Nephron progenitor cell (in vitro differentiated cells): ENCODE results near the gene ZNF678.
"Not testable (repeated sequence)": the region's sequence is repeated elsewhere in the genome, so short reads cannot be mapped to it uniquely, and the experiment has no call there.

Source experiments
- DNase-seq: peaks from one replicate; pipeline ENCODE4 v3.0.0; 2021
- H3K27ac Mint-ChIP-seq: 2 replicates; pipeline ENCODE4 v1.8.0; 2021; ENCODE audit warnings: mild to moderate bottlenecking, moderate library complexity, mixed read lengths
- H3K27me3 Mint-ChIP-seq: 2 replicates; pipeline ENCODE4 v1.8.0; 2021; ENCODE audit warnings: mild to moderate bottlenecking, low read depth, mixed read lengths; ENCODE audit not compliant: poor library complexity
- H3K36me3 Mint-ChIP-seq: 2 replicates; pipeline ENCODE4 v1.8.0; 2021; ENCODE audit warnings: low read depth, mixed read lengths
- H3K4me1 Mint-ChIP-seq: 2 replicates; pipeline ENCODE4 v1.8.0; 2021; ENCODE audit warnings: mixed read lengths
- H3K4me3 Mint-ChIP-seq: 2 replicates; pipeline ENCODE4 v1.8.0; 2021; ENCODE audit warnings: mild to moderate bottlenecking, moderate library complexity, mixed read lengths
- H3K9me3 Mint-ChIP-seq: 2 replicates; pipeline ENCODE4 v1.8.0; 2021; ENCODE audit warnings: mild to moderate bottlenecking, moderate library complexity, mixed read lengths
- CTCF ChIP-seq: fragments of 200-600 bp; sonication (generic); IDR thresholded peaks from 2 replicates; pipeline ENCODE4 v1.5.0; 2021; ENCODE audit warnings: antibody characterized with exemption

Gene ZNF678

DNA sequence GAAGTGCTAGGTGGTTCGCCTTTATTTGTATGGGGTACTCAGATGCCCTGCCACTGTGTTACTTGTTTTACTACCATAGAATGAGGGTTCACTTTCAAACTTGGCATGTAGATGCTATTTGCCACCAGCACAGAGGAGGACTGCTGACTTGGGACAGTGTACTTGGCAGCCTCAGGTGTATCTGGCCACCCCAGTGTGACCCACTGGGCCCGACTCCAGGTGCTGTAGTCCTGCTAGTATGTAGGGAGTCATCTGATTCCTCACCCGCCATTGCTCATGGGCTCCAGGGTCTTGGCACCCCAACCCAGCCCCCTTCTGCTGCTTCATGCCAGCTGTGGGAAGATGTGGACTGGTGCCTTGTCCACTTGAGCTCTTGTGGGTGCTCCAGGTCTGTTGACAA is 40.0 kb downstream of the ZNF678 start:
- Mint-ChIP-seq H3K4me1 (no peaks in the 10 kb centered on the region), H3K9me3 (peaks cover 85% of the 10 kb centered on the region)

DNA sequence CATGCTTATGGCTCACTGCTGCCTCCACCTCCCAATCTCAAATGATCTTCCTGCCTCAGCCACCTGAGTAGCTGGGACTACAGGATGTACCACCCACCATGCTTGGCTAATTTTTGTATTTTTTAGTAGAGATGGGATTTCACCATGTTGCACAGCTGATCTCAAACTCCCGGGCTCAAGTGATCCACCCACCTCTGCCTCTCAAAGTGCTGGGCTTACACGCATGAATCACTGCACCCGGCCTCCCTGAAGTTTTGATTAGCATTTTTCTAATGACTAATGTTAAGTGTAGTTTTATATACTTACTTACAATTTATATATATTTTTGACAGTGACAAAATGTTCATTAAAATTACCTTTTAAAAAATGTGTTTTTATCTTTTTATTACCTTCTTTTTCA is 41.1 kb downstream of the ZNF678 start:
- H3K27me3 Mint-ChIP-seq, result no peaks in the 10 kb centered on the region
- H3K27ac Mint-ChIP-seq, result no peak overlapping the region
- DNase-seq, result no peak
- no peak overlapping the region for H3K4me3 Mint-ChIP-seq
- peaks cover 83% of the 10 kb centered on the region for H3K36me3 Mint-ChIP-seq
- no peaks in the 10 kb centered on the region for H3K4me1 Mint-ChIP-seq
- H3K9me3 Mint-ChIP-seq, result peaks cover 84% of the 10 kb centered on the region
- TF ChIP-seq CTCF, result no peak

More for the DNA sequence above, 40.0 kb downstream of the ZNF678 start:
- no peak for TF ChIP-seq CTCF
- Mint-ChIP-seq H3K36me3 (peaks cover 84% of the 10 kb centered on the region), H3K4me3 (no peak overlapping the region), H3K27ac (no peak overlapping the region), H3K27me3 (no peaks in the 10 kb centered on the region)
- DNase-seq, result no peak

DNA sequence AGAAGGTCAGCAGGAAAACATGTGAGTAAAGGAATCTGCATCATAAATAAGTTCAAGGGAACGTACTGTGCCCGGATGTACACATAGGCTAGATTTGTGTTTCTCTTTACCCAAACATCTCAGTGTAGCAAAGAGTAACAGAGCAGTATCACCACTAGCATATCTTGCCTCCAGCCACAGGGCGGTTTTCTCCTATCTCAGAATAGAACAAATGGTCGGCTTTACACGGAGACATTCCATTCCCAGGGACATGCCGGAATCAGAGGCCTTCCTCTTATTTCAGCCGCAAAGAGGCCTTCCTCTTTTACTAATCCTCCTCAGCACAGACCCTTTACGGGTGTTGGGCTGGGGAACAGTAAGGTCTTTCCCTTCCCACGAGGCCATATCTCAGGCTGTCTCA is 42.9 kb downstream of the ZNF678 start:
- not testable (repeated sequence) for H3K27ac Mint-ChIP-seq, H3K4me1 Mint-ChIP-seq, H3K27me3 Mint-ChIP-seq, H3K4me3 Mint-ChIP-seq, DNase-seq
- H3K36me3 Mint-ChIP-seq, result peaks cover 83% of the 10 kb centered on the region
- peaks cover 85% of the 10 kb centered on the region for H3K9me3 Mint-ChIP-seq

- TF ChIP-seq CTCF, result no peak
- no peaks in the 10 kb centered on the region for H3K27me3 Mint-ChIP-seq
- DNase-seq, result no peak
- peaks cover 88% of the 10 kb centered on the region for H3K36me3 Mint-ChIP-seq
- peaks cover 80% of the 10 kb centered on the region for H3K9me3 Mint-ChIP-seq
- no peaks in the 10 kb centered on the region for H3K4me1 Mint-ChIP-seq
- H3K27ac Mint-ChIP-seq, result no peak overlapping the region
- H3K4me3 Mint-ChIP-seq, result no peak overlapping the region
Measured at GRCh38 chr1:227607336-227607898, 44.1 kb downstream of the ZNF678 start.

- Mint-ChIP-seq H3K27me3 (peaks cover 4% of the 10 kb centered on the region), H3K9me3 (peaks cover 80% of the 10 kb centered on the region), H3K4me1 (no peaks in the 10 kb centered on the region), H3K4me3 (no peak overlapping the region), H3K27ac (no peak overlapping the region), H3K36me3 (peaks cover 91% of the 10 kb centered on the region)
- DNase-seq, result no peak
- no peak for TF ChIP-seq CTCF
Measured at GRCh38 chr1:227612658-227613057, 49.3 kb downstream of the ZNF678 start.

GRCh38 chr1:227613526-227613925 is 50.2 kb downstream of the ZNF678 start:
- Mint-ChIP-seq H3K9me3 (peaks cover 84% of the 10 kb centered on the region), H3K27me3 (peaks cover 4% of the 10 kb centered on the region), H3K36me3 (peaks cover 95% of the 10 kb centered on the region), H3K27ac (no peak overlapping the region), H3K4me3 (no peak overlapping the region), H3K4me1 (no peaks in the 10 kb centered on the region)
- no peak for DNase-seq
- no peak for TF ChIP-seq CTCF
